Pons (tissue), 1 donor: ENCODE results near the gene IL10RA.
"Not testable (repeated sequence)": the region's sequence is repeated elsewhere in the genome, so short reads cannot be mapped to it uniquely, and the experiment has no call there.

Experiments
- DNase-seq: peaks from one replicate; pipeline ENCODE4 v3.0.0-alpha.2; 2016; ENCODE audit warnings: low spot score

The IL10RA gene

GRCh38 chr11:118007563-118008270 is 21.5 kb downstream of the IL10RA start:
- not testable (repeated sequence) for DNase-seq

GRCh38 chr11:118008271-118008911 is 22.2 kb downstream of the IL10RA start:
- DNase-seq, result no peak

- DNase-seq, result no peak
Measured at GRCh38 chr11:118009864-118010737, 23.9 kb downstream of the IL10RA start.

GRCh38 chr11:118010738-118011461 is 24.7 kb downstream of the IL10RA start:
- DNase-seq, result peak; percentile 80

- peak; percentile 54 for DNase-seq
Measured at GRCh38 chr11:118012083-118012669, 26.0 kb downstream of the IL10RA start.

GRCh38 chr11:118014022-118014421 is 27.8 kb downstream of the IL10RA start:
- DNase-seq, result no peak

- DNase-seq, result no peak
Measured at GRCh38 chr11:118015385-118015841, 29.2 kb downstream of the IL10RA start.

- no peak for DNase-seq
Measured at GRCh38 chr11:118016104-118016503, 29.9 kb downstream of the IL10RA start.

GRCh38 chr11:118017111-118017510 is 30.9 kb downstream of the IL10RA start:
- no peak for DNase-seq

GRCh38 chr11:118017631-118018315 is 31.6 kb downstream of the IL10RA start:
- no peak for DNase-seq

- DNase-seq, result no peak
Measured at GRCh38 chr11:118018401-118018800, 32.2 kb downstream of the IL10RA start.

- no peak for DNase-seq
Measured at GRCh38 chr11:118021146-118021545, 35.0 kb downstream of the IL10RA start.

- DNase-seq, result no peak
Measured at GRCh38 chr11:118027694-118028093, 41.5 kb downstream of the IL10RA start.

GRCh38 chr11:118028626-118029025 is 42.4 kb downstream of the IL10RA start:
- DNase-seq, result no peak

- no peak for DNase-seq
Measured at GRCh38 chr11:118033443-118033842, 47.2 kb downstream of the IL10RA start.

- DNase-seq, result no peak
Measured at GRCh38 chr11:118042141-118042540, 55.9 kb downstream of the IL10RA start.

- DNase-seq, result peak; percentile 29
Measured at GRCh38 chr11:118042796-118043195, 56.6 kb downstream of the IL10RA start.

GRCh38 chr11:118045191-118045590 is 59.0 kb downstream of the IL10RA start:
- no peak for DNase-seq

- DNase-seq, result peak; percentile 82
Measured at GRCh38 chr11:118046051-118046963, 60.1 kb downstream of the IL10RA start.
